HepG2 (cell line): ENCODE measurements around the gene NPAS2. TPM values are rescaled to one million over a fixed set of nuclear protein-coding genes. Genes with fewer than 3 reads are reported as not detected.

Experiments
- DRAP1 ChIP-seq: IDR thresholded peaks from 2 replicates; pipeline ENCODE4 v1.6.1; 2016; ENCODE audit warnings: missing genetic modification reagents, missing compliant biosample characterization
- ERF ChIP-seq: IDR thresholded peaks from 2 replicates; pipeline ENCODE4 v1.6.1; 2018; ENCODE audit warnings: missing biosample characterization, missing genetic modification reagents
- JUNB ChIP-seq: sonication (generic); formaldehyde crosslinking; IDR thresholded peaks from 2 replicates; pipeline ENCODE4 v1.8.0; 2022; ENCODE audit warnings: missing genetic modification reagents, mild to moderate bottlenecking, borderline replicate concordance
- MYNN ChIP-seq: sonication (generic); formaldehyde crosslinking; IDR thresholded peaks from 2 replicates; pipeline ENCODE4 v1.4.0; 2020; ENCODE audit warnings: mild to moderate bottlenecking, low read depth, missing genetic modification reagents
- NRL ChIP-seq: sonication (generic); formaldehyde crosslinking; IDR thresholded peaks from 2 replicates; pipeline ENCODE4 v1.5.0; 2020; ENCODE audit warnings: missing genetic modification reagents, mild to moderate bottlenecking, moderate library complexity, borderline replicate concordance
- RARA ChIP-seq: IDR thresholded peaks from 2 replicates; pipeline ENCODE4 v1.6.1; 2016; ENCODE audit warnings: missing genetic modification reagents, missing compliant biosample characterization
- SP140L ChIP-seq: sonication (generic); formaldehyde crosslinking; IDR thresholded peaks from 2 replicates; pipeline ENCODE4 v1.4.0; 2020; ENCODE audit warnings: missing genetic modification reagents, borderline replicate concordance
- SRF ChIP-seq: IDR thresholded peaks from 2 replicates; pipeline ENCODE4 v1.6.1; 2011; ENCODE audit warnings: mild to moderate bottlenecking, low read depth, low read length, moderate library complexity
- TAF15 ChIP-seq: fragments of 200-400 bp; formaldehyde crosslinking; IDR thresholded peaks from one replicate; pipeline ENCODE4 v1.6.1; 2018; ENCODE audit warnings: mild to moderate bottlenecking, low read depth, low read length; ENCODE audit not compliant: poor library complexity, severe bottlenecking
- ZNF234 ChIP-seq: sonication (generic); formaldehyde crosslinking; conservative IDR thresholded peaks from 2 replicates; pipeline ENCODE4 v1.5.1; 2020; ENCODE audit warnings: mild to moderate bottlenecking, missing genetic modification reagents
- ZNF552 ChIP-seq: sonication (generic); formaldehyde crosslinking; IDR thresholded peaks from 2 replicates; pipeline ENCODE4 v1.9.0; 2022; ENCODE audit warnings: missing genetic modification reagents, mild to moderate bottlenecking, borderline replicate concordance
- ZNF615 ChIP-seq: sonication (generic); formaldehyde crosslinking; IDR thresholded peaks from 2 replicates; pipeline ENCODE4 v1.5.0; 2020; ENCODE audit warnings: mild to moderate bottlenecking, missing genetic modification reagents, borderline replicate concordance
- ZNF709 ChIP-seq: sonication (generic); formaldehyde crosslinking; IDR thresholded peaks from 2 replicates; pipeline ENCODE4 v1.5.0; 2020; ENCODE audit warnings: mild to moderate bottlenecking, missing genetic modification reagents
- ZNF713 ChIP-seq: sonication (generic); formaldehyde crosslinking; IDR thresholded peaks from 2 replicates; pipeline ENCODE4 v1.4.0; 2020; ENCODE audit warnings: mild to moderate bottlenecking, missing genetic modification reagents
- ZSCAN31 ChIP-seq: sonication (generic); formaldehyde crosslinking; IDR thresholded peaks from 2 replicates; pipeline ENCODE4 v1.5.0; 2020; ENCODE audit warnings: low read depth, mild to moderate bottlenecking, missing genetic modification reagents
- ZSCAN5A ChIP-seq: sonication (generic); formaldehyde crosslinking; IDR thresholded peaks from 2 replicates; pipeline ENCODE4 v1.8.0; 2022; ENCODE audit warnings: mild to moderate bottlenecking, missing genetic modification reagents, borderline replicate concordance
- polyA plus RNA-seq, 8 experiments: library from polyadenylated mRNA; depleted of rRNA in 3 of 8; stranded (reverse) in 7 of 8; unstranded in 1 of 8; fragments of >200 nt; fragmentation: Illumina TruSeq in 4 of 8; extraction: Trizol in 4 of 8; gene quantifications; 2 replicates each; pipeline versions ENCODE4 v1.2.1 to v1.2.3, GENCODE V29; 2011 to 2016; ENCODE audit warnings: low read depth in 4 of 8, missing spikeins in 1 of 8, mixed read lengths in 1 of 8; ENCODE audit not compliant: insufficient read depth in 1 of 8
- total RNA-seq, 5 experiments: library from RNA; depleted of rRNA; stranded (reverse); fragments of >200 nt; fragmentation: Illumina TruSeq; extraction: Trizol; gene quantifications; 2 replicates each; pipeline ENCODE4 v1.2.3, GENCODE V29; 2016; ENCODE audit warnings: low read depth in 1 of 5
- TF ChIP-seq, protein P1 (sequence below): IDR thresholded peaks from 2 replicates; pipeline ENCODE4 v1.6.1; 2016; ENCODE audit warnings: low read depth, control low read depth
- TF ChIP-seq, protein P2 (sequence below): sonication (generic); formaldehyde crosslinking; IDR thresholded peaks from 2 replicates; pipeline ENCODE4 v1.8.0; 2022; ENCODE audit warnings: missing genetic modification reagents, mild to moderate bottlenecking, moderate library complexity, borderline replicate concordance
- TF ChIP-seq, protein P3 (sequence below): sonication (generic); formaldehyde crosslinking; IDR thresholded peaks from 2 replicates; pipeline ENCODE4 v1.5.0; 2020; ENCODE audit warnings: missing genetic modification reagents, mild to moderate bottlenecking, borderline replicate concordance

Gene NPAS2
- total and polyA plus RNA-seq, 2 of the 13 experiments (the other 11 are each of a cell fraction or from before 2014, with no cell fraction given): 14.8 to 37.5 TPM

DNA sequence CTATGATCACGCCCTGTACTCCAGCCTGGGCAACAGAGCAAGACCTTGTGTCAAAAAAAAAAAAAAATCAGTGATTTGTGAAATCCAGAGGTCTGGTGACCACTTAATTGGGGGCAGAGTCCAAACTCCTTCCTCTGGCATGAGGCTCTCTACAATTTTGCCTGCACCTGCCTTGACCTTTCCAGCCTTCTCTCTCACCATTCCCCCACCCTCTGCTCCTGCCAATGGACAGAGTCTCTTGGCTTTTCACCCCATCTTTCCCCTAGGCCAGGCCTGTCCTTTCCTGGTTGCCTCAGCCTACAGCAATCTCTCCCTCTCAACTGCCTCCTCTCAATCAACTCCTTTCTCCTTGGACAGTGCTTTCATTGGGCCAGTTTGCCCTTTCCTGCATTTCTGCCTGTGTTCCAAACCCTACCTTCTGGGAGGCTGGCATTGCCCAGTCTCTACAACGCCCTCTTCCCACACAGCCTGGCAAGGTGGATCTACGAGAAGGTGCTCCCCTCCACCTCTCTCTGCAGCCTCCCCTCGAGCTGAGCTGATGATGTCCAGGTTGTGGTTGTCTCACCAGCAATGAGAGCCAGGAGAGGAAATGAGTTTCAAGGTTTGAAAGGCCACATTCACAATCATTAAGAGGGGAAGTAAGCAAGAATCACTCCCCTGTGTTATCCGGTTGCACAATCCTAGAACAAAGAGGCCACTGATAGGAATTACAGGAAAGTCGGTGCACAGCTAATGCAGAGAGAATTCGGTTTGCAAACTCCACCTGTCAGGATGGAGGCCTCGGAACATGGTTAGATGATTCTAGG lies 39.5 kb upstream of the NPAS2 start (continued):
- TF ChIP-seq, protein P1, sequence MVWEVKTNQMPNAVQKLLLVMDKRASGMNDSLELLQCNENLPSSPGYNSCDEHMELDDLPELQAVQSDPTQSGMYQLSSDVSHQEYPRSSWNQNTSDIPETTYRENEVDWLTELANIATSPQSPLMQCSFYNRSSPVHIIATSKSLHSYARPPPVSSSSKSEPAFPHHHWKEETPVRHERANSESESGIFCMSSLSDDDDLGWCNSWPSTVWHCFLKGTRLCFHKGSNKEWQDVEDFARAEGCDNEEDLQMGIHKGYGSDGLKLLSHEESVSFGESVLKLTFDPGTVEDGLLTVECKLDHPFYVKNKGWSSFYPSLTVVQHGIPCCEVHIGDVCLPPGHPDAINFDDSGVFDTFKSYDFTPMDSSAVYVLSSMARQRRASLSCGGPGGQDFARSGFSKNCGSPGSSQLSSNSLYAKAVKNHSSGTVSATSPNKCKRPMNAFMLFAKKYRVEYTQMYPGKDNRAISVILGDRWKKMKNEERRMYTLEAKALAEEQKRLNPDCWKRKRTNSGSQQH (CRISPR knock-in tag): peak; percentile 94; the same call in 1 of the 2 replicates
- TF ChIP-seq ZNF552 (peak; percentile 34; the same call in 1 of the 2 replicates), SRF (no peak), ERF (CRISPR knock-in tag) (peak; percentile 93), ZSCAN5A (CRISPR knock-in tag) (peak; percentile 95; the same call in 1 of the 2 replicates), MYNN (no peak), JUNB (peak; percentile 62; the same call in 1 of the 2 replicates), RARA (peak; percentile 97), ZNF234 (CRISPR knock-in tag) (no peak), ZNF709 (peak; percentile 76; the same call in 1 of the 2 replicates), DRAP1 (CRISPR knock-in tag) (peak; percentile 85), TAF15 (no peak), NRL (CRISPR knock-in tag) (no peak), SP140L (CRISPR knock-in tag) (peak; percentile 79), ZSCAN31 (peak; percentile 85), ZNF713 (0 out of 2 replicates have a peak, but pooled peaks have one; percentile 51), ZNF615 (CRISPR knock-in tag) (peak; percentile 60; the same call in 1 of the 2 replicates)
- TF ChIP-seq, protein P2, sequence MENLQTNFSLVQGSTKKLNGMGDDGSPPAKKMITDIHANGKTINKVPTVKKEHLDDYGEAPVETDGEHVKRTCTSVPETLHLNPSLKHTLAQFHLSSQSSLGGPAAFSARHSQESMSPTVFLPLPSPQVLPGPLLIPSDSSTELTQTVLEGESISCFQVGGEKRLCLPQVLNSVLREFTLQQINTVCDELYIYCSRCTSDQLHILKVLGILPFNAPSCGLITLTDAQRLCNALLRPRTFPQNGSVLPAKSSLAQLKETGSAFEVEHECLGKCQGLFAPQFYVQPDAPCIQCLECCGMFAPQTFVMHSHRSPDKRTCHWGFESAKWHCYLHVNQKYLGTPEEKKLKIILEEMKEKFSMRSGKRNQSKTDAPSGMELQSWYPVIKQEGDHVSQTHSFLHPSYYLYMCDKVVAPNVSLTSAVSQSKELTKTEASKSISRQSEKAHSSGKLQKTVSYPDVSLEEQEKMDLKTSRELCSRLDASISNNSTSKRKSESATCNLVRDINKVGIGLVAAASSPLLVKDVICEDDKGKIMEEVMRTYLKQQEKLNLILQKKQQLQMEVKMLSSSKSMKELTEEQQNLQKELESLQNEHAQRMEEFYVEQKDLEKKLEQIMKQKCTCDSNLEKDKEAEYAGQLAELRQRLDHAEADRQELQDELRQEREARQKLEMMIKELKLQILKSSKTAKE: no peak; the same call in 1 of the 2 replicates
- TF ChIP-seq, protein P3, sequence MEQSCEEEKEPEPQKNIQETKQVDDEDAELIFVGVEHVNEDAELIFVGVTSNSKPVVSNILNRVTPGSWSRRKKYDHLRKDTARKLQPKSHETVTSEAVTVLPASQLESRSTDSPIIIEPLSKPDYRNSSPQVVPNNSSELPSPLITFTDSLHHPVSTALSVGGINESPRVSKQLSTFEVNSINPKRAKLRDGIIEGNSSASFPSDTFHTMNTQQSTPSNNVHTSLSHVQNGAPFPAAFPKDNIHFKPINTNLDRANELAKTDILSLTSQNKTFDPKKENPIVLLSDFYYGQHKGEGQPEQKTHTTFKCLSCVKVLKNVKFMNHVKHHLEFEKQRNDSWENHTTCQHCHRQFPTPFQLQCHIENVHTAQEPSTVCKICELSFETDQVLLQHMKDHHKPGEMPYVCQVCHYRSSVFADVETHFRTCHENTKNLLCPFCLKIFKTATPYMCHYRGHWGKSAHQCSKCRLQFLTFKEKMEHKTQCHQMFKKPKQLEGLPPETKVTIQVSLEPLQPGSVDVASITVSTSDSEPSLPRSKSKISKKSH (CRISPR knock-in tag): no peak
